Testis (tissue), 3 donors: ENCODE results near the gene SYT13. TPM values are rescaled to one million over a fixed set of nuclear protein-coding genes. Genes with fewer than 3 reads are reported as not detected.

ENCODE experiments used
- DNase-seq: peaks from one replicate; pipeline ENCODE4 v3.0.0-alpha.2; 2019
- H3K27ac ChIP-seq, 2 donors: fragments of 200-600 bp; sonication (generic); one replicate each; pipeline ENCODE4 v1.5.1; 2019
- H3K27me3 ChIP-seq: fragments of 200-600 bp; sonication (generic); one replicate; pipeline ENCODE4 v1.5.1; 2019
- H3K36me3 ChIP-seq: fragments of 200-600 bp; sonication (generic); one replicate; pipeline ENCODE4 v1.5.1; 2017; ENCODE audit warnings: low read depth; ENCODE audit errors: missing control alignments
- H3K4me1 ChIP-seq: fragments of 200-600 bp; sonication (generic); one replicate; pipeline ENCODE4 v1.5.1; 2019
- H3K4me3 ChIP-seq, 2 donors: fragments of 200-600 bp; sonication (generic); one replicate each; pipeline ENCODE4 v1.5.1; 2017 to 2019
- H3K9me3 ChIP-seq: fragments of 200-600 bp; sonication (generic); one replicate; pipeline ENCODE4 v1.5.1; 2017
- POLR2A ChIP-seq: fragments of 450-650 bp; IDR thresholded peaks from one replicate; pipeline ENCODE4 v1.6.1; 2017; ENCODE audit warnings: antibody characterized with exemption, mild to moderate bottlenecking, moderate library complexity
- WGBS, 2 donors: methylation state at CpG; one replicate each; pipeline ENCODE4 v1.1.5; 2018; 5-methylcytosine and 5-hydroxymethylcytosine counted together
- intact Hi-C: fragments of 100-400 bp; cut with DNase I; formaldehyde crosslinking; loops from one replicate; pipeline ENCODE4 v1.15.1; 2023; ENCODE audit warnings: low total_unique reads
- polyA plus RNA-seq: library from polyadenylated mRNA; stranded (reverse); fragments of 350-450 nt; fragmentation: Illumina TruSeq; extraction: RNeasy Lipid Tissue Mini Kit (QIAGEN cat#74804); gene quantifications from one replicate; pipeline ENCODE4 v1.2.3, GENCODE V29; 2014; ENCODE audit warnings: low read depth, low replicate concordance; ENCODE audit not compliant: insufficient read depth
- total RNA-seq, 2 donors: library from RNA; depleted of rRNA; stranded (reverse); fragments of >200 nt; gene quantifications; one replicate each; pipeline ENCODE4 v1.2.3, GENCODE V29; 2016
- TF ChIP-seq, protein P1 (sequence below), 3 experiments: fragments of 450-650 bp in 2 of 3; fragments of 200-600 bp in 1 of 3; sonication (generic) in 1 of 3; IDR thresholded peaks; one replicate each; pipeline ENCODE4 v1.5.1; 2016 to 2019; ENCODE audit warnings: antibody characterized with exemption in 3 of 3, mild to moderate bottlenecking in 2 of 3, moderate library complexity in 1 of 3

SYT13 gene
- total and polyA plus RNA-seq, 3 donors from 2014 or later = 0.68 to 3.3 (median 1.4) TPM

DNA sequence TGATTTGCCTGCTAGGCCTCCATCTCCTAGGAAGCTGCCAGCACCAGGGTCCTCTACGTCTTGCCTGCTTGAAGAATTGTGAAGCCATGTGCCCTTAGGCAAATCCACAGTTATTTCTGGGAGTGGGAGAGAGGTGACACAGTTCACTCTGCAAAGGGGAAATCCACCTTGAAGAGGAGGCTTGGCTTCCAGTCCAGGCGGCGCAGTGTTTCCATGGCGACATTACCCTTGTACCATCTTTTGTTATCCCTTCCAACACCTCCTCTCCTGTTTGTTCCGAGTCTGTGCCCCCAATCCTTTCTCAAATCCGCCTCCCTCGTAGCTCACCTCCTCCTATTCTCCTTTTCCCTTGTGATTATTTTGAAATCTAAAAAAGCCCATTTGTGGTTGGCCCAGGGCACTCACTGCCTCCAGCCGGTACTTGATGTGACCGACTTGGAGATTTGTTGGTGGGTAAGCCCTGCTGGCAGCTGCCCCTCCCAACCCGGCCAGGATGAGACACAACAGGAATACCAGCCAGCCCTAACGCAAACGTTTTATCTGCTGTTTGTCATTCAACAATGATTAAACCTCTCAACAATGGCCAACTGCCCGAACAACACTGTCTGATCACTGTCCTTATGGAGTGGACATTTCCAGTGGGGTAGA, 18.4 kb downstream of the SYT13 start:
- no peak for DNase-seq
- H3K4me1 ChIP-seq = no peaks in the 10 kb centered on the region
- no peaks in the 10 kb centered on the region for H3K36me3 ChIP-seq
- WGBS, 2 donors = 68 to 69% methylated on average over 13 of the region's 13 CpGs
- H3K9me3 ChIP-seq = no peaks in the 10 kb centered on the region
- intact Hi-C loops = no loop called here
- H3K4me3 ChIP-seq = no peak overlapping the region
- no peaks in the 10 kb centered on the region for H3K27me3 ChIP-seq
- TF ChIP-seq POLR2A = no peak
- TF ChIP-seq, protein P1, sequence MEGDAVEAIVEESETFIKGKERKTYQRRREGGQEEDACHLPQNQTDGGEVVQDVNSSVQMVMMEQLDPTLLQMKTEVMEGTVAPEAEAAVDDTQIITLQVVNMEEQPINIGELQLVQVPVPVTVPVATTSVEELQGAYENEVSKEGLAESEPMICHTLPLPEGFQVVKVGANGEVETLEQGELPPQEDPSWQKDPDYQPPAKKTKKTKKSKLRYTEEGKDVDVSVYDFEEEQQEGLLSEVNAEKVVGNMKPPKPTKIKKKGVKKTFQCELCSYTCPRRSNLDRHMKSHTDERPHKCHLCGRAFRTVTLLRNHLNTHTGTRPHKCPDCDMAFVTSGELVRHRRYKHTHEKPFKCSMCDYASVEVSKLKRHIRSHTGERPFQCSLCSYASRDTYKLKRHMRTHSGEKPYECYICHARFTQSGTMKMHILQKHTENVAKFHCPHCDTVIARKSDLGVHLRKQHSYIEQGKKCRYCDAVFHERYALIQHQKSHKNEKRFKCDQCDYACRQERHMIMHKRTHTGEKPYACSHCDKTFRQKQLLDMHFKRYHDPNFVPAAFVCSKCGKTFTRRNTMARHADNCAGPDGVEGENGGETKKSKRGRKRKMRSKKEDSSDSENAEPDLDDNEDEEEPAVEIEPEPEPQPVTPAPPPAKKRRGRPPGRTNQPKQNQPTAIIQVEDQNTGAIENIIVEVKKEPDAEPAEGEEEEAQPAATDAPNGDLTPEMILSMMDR (IDR thresholded peaks at IDR 0.05) = no peak
- no peak overlapping the region for H3K27ac ChIP-seq

DNA sequence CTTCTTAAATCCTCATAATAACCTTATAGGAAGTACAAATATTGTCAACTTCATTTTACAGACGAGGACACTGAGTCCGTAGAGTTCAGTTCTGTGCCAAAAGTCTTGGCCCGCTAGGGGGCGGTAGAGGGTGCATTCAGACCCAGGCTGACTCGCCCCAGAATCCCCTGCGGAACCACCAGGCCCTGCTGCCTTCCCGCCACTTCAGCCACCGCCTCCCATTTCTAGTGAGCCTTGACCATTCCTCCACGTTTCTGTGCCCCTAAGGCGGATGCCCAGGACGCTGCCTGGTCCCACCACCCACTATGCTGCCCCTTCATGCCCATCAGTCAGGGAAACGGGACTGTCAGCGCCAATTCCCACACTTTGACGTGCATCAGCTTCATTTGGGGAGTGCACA, 19.1 kb downstream of the SYT13 start:
- TF ChIP-seq, protein P1 (IDR thresholded peaks at IDR 0.05) = peak in 1 of 3 experiments; percentile 44
- TF ChIP-seq POLR2A = no peak
- Histone ChIP-seq H3K27ac (no peak overlapping the region), H3K4me1 (no peaks in the 10 kb centered on the region), H3K27me3 (no peaks in the 10 kb centered on the region), H3K4me3 (peak overlapping the region in 1 of 2 donors; percentile 26), H3K36me3 (no peaks in the 10 kb centered on the region), H3K9me3 (no peaks in the 10 kb centered on the region)
- WGBS, 2 donors = 42 to 72% methylated on average over 11 to 14 of the region's 14 CpGs
- DNase-seq = peak; percentile 85
- intact Hi-C loops = no loop called here

DNA sequence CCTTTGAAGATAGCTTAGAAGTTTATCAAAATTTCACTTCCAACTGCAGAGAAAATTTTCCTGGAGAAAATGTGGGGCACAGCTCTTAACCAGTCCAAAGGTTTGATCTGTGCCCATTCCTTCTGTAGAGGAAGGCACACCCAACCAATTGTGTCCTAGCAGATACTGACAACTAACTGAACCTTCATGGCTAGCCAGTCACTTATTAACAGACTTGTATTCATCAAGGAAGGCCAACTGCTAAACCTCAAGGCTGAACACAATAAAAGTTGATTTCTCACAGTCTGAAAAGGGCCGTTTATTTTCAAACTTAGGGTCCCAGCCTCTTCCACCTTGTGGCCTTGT, 19.5 kb downstream of the SYT13 start:
- WGBS, 2 donors = 65 to 76% methylated on average over 1 of the region's 1 CpG
- H3K4me1 ChIP-seq = no peaks in the 10 kb centered on the region
- H3K27me3 ChIP-seq = no peaks in the 10 kb centered on the region
- no peak overlapping the region for H3K4me3 ChIP-seq
- no peaks in the 10 kb centered on the region for H3K9me3 ChIP-seq
- no peak overlapping the region for H3K27ac ChIP-seq
- no peak for DNase-seq
- H3K36me3 ChIP-seq = no peaks in the 10 kb centered on the region
- TF ChIP-seq POLR2A = no peak
- TF ChIP-seq, protein P1 (IDR thresholded peaks at IDR 0.05) = no peak
- intact Hi-C loops = no loop called here

DNA sequence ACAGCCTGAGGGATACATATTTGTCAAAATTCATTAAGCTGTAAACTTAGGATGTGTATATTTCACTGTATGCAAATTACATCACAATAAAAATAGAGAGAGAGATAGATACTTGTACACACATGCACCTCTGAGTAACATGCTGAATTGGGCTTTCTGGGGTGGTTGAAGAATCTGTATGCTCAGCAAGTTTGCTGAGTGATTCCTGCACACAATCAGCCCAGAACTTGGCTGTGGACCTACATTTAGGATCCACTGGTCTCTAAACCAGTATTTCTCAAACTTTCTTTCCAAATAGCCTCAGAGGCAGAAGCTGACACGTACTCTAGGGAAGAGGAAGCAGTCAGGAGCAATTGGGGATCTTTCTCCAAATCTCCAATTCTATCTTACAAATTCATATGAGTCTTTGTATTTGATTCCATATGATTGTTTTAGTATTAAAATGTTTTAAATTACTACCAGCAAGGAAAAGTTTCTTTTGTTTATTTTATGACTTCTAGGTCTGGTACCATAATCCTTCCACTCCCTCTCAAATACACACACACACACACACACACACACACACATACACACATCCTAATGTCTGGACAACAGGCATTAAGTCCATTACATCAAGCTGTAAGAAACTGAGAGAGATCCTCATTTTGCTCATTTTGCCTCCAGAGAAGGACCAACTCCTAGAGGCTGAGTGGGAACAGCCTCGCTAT, 20.0 kb downstream of the SYT13 start:
- Histone ChIP-seq H3K27ac (no peak overlapping the region), H3K27me3 (no peaks in the 10 kb centered on the region), H3K4me3 (no peak overlapping the region), H3K9me3 (no peaks in the 10 kb centered on the region), H3K4me1 (no peaks in the 10 kb centered on the region), H3K36me3 (no peaks in the 10 kb centered on the region)
- intact Hi-C loops = no loop called here
- DNase-seq = no peak
- WGBS, 2 donors = 88 to 89% methylated on average over 2 of the region's 2 CpGs
- TF ChIP-seq, protein P1 (IDR thresholded peaks at IDR 0.05) = no peak
- TF ChIP-seq POLR2A = no peak
